NCI-H748 (cell line): ENCODE data around the gene SPRR5.

ENCODE experiments used
- DNase-seq: peaks from one replicate; lab custom pipeline; 2025; ENCODE audit not compliant: unreplicated experiment; lab: John Stamatoyannopoulos, UW

SPRR5 gene

GRCh38 chr1:152946651-152947256, at the start of gene SPRR5:
Gene SPRR5, plus strand, starts transcription at chr1:152947206. Its CDS starts 1,349 bp downstream, at chr1:152948555.
- no peak for DNase-seq

- DNase-seq, result no peak
Measured at GRCh38 chr1:152899027-152899426, 48.0 kb upstream of the SPRR5 start.

GRCh38 chr1:152899883-152900282, 47.1 kb upstream of the SPRR5 start:
- no peak for DNase-seq

GRCh38 chr1:152901631-152902030, 45.4 kb upstream of the SPRR5 start:
- no peak for DNase-seq

GRCh38 chr1:152902636-152903035, 44.4 kb upstream of the SPRR5 start:
- DNase-seq, result no peak

- DNase-seq, result no peak
Measured at GRCh38 chr1:152904688-152905440, 42.1 kb upstream of the SPRR5 start.

GRCh38 chr1:152906023-152906565, 40.9 kb upstream of the SPRR5 start:
- no peak for DNase-seq

GRCh38 chr1:152907686-152908601, 39.1 kb upstream of the SPRR5 start, which contains the start of gene IVL:
Gene IVL, plus strand, starts transcription at chr1:152908546. Its CDS starts 1,252 bp downstream, at chr1:152909798.
- no peak for DNase-seq

GRCh38 chr1:152909206-152909605, 37.8 kb upstream of the SPRR5 start:
- no peak for DNase-seq

GRCh38 chr1:152912471-152912870, 34.5 kb upstream of the SPRR5 start:
- no peak for DNase-seq

GRCh38 chr1:152912900-152913299, 34.1 kb upstream of the SPRR5 start:
- DNase-seq, result no peak

- peak; percentile 14 for DNase-seq
Measured at GRCh38 chr1:152917794-152918193, 29.2 kb upstream of the SPRR5 start.

GRCh38 chr1:152919071-152919470, 27.9 kb upstream of the SPRR5 start:
- DNase-seq, result no peak

GRCh38 chr1:152924191-152924590, 22.8 kb upstream of the SPRR5 start:
- peak; percentile 34 for DNase-seq

GRCh38 chr1:152926091-152926490, 20.9 kb upstream of the SPRR5 start:
- DNase-seq, result peak; percentile 14

- no peak for DNase-seq
Measured at GRCh38 chr1:152928671-152929070, 18.3 kb upstream of the SPRR5 start.

GRCh38 chr1:152932170-152932811, 14.7 kb upstream of the SPRR5 start:
- no peak for DNase-seq

GRCh38 chr1:152933196-152933595, 13.8 kb upstream of the SPRR5 start:
- DNase-seq, result no peak

GRCh38 chr1:152940614-152941013, 6.4 kb upstream of the SPRR5 start:
- DNase-seq, result no peak

GRCh38 chr1:152941037-152941711, 5.8 kb upstream of the SPRR5 start:
- DNase-seq, result no peak
